GM23248 (cell line): ENCODE data around the gene ARSI. TPM values are rescaled to one million over a fixed set of nuclear protein-coding genes. Genes with fewer than 3 reads are reported as not detected.

Source experiments
- DNase-seq: peaks from one replicate; pipeline ENCODE4 v3.0.0-alpha.2; 2015
- H2AFZ ChIP-seq: fragments of 200-600 bp; sonication (generic); 2 replicates; pipeline ENCODE4 v1.6.1; 2016; ENCODE audit warnings: antibody characterized with exemption
- H3F3A ChIP-seq: fragments of 200-600 bp; sonication (generic); 2 replicates; pipeline ENCODE4 v1.6.1; 2016; ENCODE audit warnings: mild to moderate bottlenecking, antibody characterized with exemption, mixed run types; ENCODE audit not compliant: insufficient read depth
- H3K27ac ChIP-seq: fragments of 200-600 bp; sonication (generic); 2 replicates; pipeline ENCODE4 v1.5.1; 2016; ENCODE audit warnings: mild to moderate bottlenecking
- H3K27me3 ChIP-seq: fragments of 200-600 bp; sonication (generic); replicated peaks from 2 replicates; pipeline ENCODE4 v1.6.1; 2016; ENCODE audit warnings: mild to moderate bottlenecking; ENCODE audit not compliant: insufficient read depth
- H3K36me3 ChIP-seq: fragments of 200-600 bp; sonication (generic); 2 replicates; pipeline ENCODE4 v1.6.1; 2016; ENCODE audit warnings: low read depth, mild to moderate bottlenecking
- H3K4me1 ChIP-seq: fragments of 200-600 bp; sonication (generic); 2 replicates; pipeline ENCODE4 v1.6.1; 2016; ENCODE audit warnings: mild to moderate bottlenecking; ENCODE audit not compliant: insufficient read depth
- H3K4me2 ChIP-seq: fragments of 200-600 bp; sonication (generic); one replicate; pipeline ENCODE4 v1.6.1; 2016; ENCODE audit warnings: mild to moderate bottlenecking; ENCODE audit not compliant: unreplicated experiment
- H3K4me3 ChIP-seq: fragments of 200-600 bp; sonication (generic); 2 replicates; pipeline ENCODE4 v1.5.1; 2016; ENCODE audit warnings: mild to moderate bottlenecking
- H3K79me2 ChIP-seq: fragments of 200-600 bp; sonication (generic); 2 replicates; pipeline ENCODE4 v1.6.1; 2016; ENCODE audit warnings: mild to moderate bottlenecking; ENCODE audit not compliant: insufficient read depth
- H3K9ac ChIP-seq: fragments of 200-600 bp; sonication (generic); 2 replicates; pipeline ENCODE4 v1.6.1; 2016; ENCODE audit warnings: mild to moderate bottlenecking
- H3K9me2 ChIP-seq: fragments of 200-600 bp; sonication (generic); 2 replicates; pipeline ENCODE4 v1.6.1; 2016; ENCODE audit warnings: mixed run types, mild to moderate bottlenecking, moderate library complexity; ENCODE audit not compliant: insufficient read depth
- H3K9me3 ChIP-seq: fragments of 200-600 bp; sonication (generic); one replicate; pipeline ENCODE4 v1.6.1; 2017; ENCODE audit warnings: low read depth
- H4K20me1 ChIP-seq: fragments of 200-600 bp; sonication (generic); 2 replicates; pipeline ENCODE4 v1.6.0; 2016; ENCODE audit not compliant: insufficient read depth
- EZH2 ChIP-seq: fragments of 200-600 bp; sonication (generic); IDR thresholded peaks from 2 replicates; pipeline ENCODE4 v1.6.1; 2018; ENCODE audit warnings: antibody characterized with exemption, mild to moderate bottlenecking; ENCODE audit not compliant: insufficient read depth, poor library complexity, severe bottlenecking
- EZH2phosphoT487 ChIP-seq: fragments of 200-600 bp; sonication (generic); IDR thresholded peaks from 2 replicates; pipeline ENCODE4 v1.6.1; 2018; ENCODE audit warnings: antibody characterized with exemption, moderate library complexity, mild to moderate bottlenecking, low read depth; ENCODE audit not compliant: insufficient read depth
- WGBS, 2 experiments: methylation state at CpG; one replicate each; pipeline ENCODE4 v1.1.6; 2015 to 2017; ENCODE audit warnings: low lambda C conversion rate in 2 of 2, low coverage in 1 of 2; ENCODE audit errors: missing lambda C conversion rate in 2 of 2; 5-methylcytosine and 5-hydroxymethylcytosine counted together
- in situ Hi-C: fragments of 300-500 bp; cut with MboI; formaldehyde crosslinking; loops from 2 replicates; pipeline ENCODE4 v1.15.0; 2020
- polyA plus RNA-seq: library from polyadenylated mRNA; unstranded; fragments of >200 nt; fragmentation: Nextera tagmentation; extraction: Ambion mirVana; gene quantifications from 2 replicates; pipeline ENCODE4 v1.2.1, GENCODE V29; 2016
- total RNA-seq: library from RNA; depleted of rRNA; stranded (reverse); fragments of >200 nt; shearing (Covaris generic); gene quantifications from 2 replicates; pipeline ENCODE4 v1.2.3, GENCODE V29; 2014

The ARSI gene
- total and polyA plus RNA-seq, 2 experiments from 2014 or later, result 1.0 to 4.3 TPM

DNA sequence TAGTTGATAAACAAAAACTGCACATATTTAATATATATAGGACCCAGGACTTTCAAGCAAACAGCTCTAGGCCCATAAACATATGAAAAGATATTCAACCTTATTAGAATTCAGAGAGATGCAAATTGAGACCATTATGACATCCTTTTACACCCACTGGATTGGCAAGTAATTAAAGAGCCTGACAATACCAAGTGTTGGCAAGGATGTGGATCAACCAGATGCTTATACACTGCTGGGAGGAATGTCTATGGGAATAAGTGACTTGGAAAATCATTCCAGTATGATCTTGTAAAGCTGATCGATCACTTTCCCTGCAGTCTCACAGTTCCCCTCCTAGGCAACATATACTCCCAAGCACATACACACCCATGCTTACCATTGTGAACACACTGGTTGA lies 39.3 kb upstream of the ARSI start:
- Histone ChIP-seq H3K9me3 (no peaks in the 10 kb centered on the region), H3K4me2 (no peak overlapping the region), H3K4me1 (no peaks in the 10 kb centered on the region), H3K27me3 (no peaks in the 10 kb centered on the region), H3K36me3 (no peaks in the 10 kb centered on the region), H3K9ac (no peak overlapping the region), H3K79me2 (no peaks in the 10 kb centered on the region), H3K27ac (no peak overlapping the region), H2AFZ (no peak overlapping the region), H4K20me1 (no peaks in the 10 kb centered on the region), H3F3A (no peaks in the 10 kb centered on the region), H3K4me3 (no peak overlapping the region), H3K9me2 (no peaks in the 10 kb centered on the region)
- WGBS, 2 experiments, result 64 to 83% methylated on average over 1 of the region's 1 CpG
- in situ Hi-C loops, result no loop called here
- no peak for DNase-seq
- TF ChIP-seq EZH2phosphoT487 (no peak), EZH2 (no peak)

DNA sequence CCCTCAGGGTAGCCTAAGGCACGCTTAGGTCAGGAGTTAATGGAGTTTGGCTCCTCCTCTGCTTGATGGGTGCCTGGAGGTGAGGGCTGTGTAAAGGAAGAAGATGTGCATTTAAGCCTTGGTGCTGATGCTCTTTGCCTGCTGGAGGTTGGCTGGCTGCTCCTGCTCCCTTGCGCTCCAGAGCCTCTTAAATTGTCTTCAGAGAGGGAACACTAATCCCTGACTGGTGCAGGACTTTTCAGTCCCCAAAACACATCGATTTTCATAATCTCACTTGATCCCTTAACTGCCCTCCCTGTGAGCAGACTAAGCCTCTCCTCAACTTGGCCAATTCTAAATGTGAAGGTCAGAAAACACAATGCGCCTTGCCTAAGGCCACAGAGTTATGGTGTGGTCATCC lies 38.6 kb upstream of the ARSI start:
- Histone ChIP-seq H3K27me3 (no peaks in the 10 kb centered on the region), H3K9me3 (no peaks in the 10 kb centered on the region), H3K4me1 (no peaks in the 10 kb centered on the region), H4K20me1 (no peaks in the 10 kb centered on the region), H3K79me2 (no peaks in the 10 kb centered on the region), H2AFZ (no peak overlapping the region), H3K27ac (no peak overlapping the region), H3F3A (no peaks in the 10 kb centered on the region), H3K9ac (no peak overlapping the region), H3K36me3 (no peaks in the 10 kb centered on the region), H3K4me2 (no peak overlapping the region), H3K4me3 (no peak overlapping the region), H3K9me2 (no peaks in the 10 kb centered on the region)
- in situ Hi-C loops, result no loop called here
- TF ChIP-seq EZH2 (no peak), EZH2phosphoT487 (no peak)
- 58 to 71% methylated on average over 4 of the region's 4 CpGs for WGBS, 2 experiments
- DNase-seq, result no peak

DNA sequence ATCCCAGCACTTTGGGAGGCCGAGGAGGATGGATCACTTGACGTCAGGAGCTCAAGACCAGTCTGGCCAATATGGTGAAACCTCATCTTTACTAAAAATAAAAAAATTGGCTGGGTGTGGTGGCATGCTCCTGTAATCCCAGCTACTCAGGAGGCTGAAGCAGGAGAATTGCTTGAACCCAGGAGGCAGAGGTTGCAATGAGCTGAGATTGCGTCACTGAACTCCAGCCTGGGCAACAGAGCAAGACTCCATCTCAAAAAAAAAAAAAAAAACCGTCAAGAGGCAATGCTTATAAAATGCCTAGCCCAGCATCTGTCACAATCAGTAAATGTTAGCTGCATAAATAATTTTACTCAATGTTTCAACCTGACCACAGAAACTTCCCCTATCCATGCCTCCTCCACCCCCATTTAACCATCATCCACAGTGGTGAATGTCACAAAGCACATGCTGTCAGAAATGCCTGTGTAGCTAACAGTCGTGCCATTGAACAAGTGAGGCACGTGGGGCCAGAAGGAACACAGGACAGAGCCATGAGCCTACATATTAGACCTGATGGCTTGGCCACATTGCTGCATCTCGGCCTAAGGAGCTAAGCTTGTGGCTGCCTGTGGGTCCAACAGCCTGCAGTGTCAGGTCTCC lies 38.0 kb upstream of the ARSI start:
- WGBS, 2 experiments, result 76 to 78% methylated on average over 7 of the region's 7 CpGs
- H3K9ac ChIP-seq, result no peak overlapping the region
- H3F3A ChIP-seq, result no peaks in the 10 kb centered on the region
- no peaks in the 10 kb centered on the region for H3K79me2 ChIP-seq
- H3K9me2 ChIP-seq, result no peaks in the 10 kb centered on the region
- no peak overlapping the region for H3K4me3 ChIP-seq
- H3K36me3 ChIP-seq, result no peaks in the 10 kb centered on the region
- H3K27me3 ChIP-seq, result no peaks in the 10 kb centered on the region
- H3K9me3 ChIP-seq, result no peaks in the 10 kb centered on the region
- in situ Hi-C loops, result no loop called here
- no peak for TF ChIP-seq EZH2phosphoT487
- no peak for TF ChIP-seq EZH2
- H3K4me1 ChIP-seq, result no peaks in the 10 kb centered on the region
- no peak overlapping the region for H3K27ac ChIP-seq
- H2AFZ ChIP-seq, result no peak overlapping the region
- H4K20me1 ChIP-seq, result no peaks in the 10 kb centered on the region
- no peak for DNase-seq
- H3K4me2 ChIP-seq, result no peak overlapping the region

DNA sequence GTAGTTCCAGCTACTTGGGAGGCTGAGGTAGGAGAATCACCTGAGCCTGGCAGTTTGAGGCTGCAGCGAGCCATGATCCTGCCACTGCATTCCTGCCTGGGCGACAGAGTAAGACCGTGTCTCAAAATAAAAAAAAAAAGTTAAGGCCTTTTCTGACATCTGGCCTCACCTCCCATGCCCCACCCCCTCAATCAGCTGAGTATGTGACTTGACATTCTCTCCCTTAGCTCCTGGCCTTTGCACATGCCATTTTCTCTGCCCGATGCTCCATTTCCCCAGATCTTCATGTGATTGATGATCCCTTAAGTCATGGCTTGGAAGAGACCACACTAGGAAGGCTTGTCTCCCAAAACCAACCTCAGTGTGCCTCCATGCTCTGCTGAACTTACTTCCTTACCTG lies 37.1 kb upstream of the ARSI start:
- H2AFZ ChIP-seq, result no peak overlapping the region
- H3F3A ChIP-seq, result no peaks in the 10 kb centered on the region
- H3K9ac ChIP-seq, result no peak overlapping the region
- H3K9me3 ChIP-seq, result no peaks in the 10 kb centered on the region
- H4K20me1 ChIP-seq, result no peaks in the 10 kb centered on the region
- in situ Hi-C loops, result no loop called here
- no peak for DNase-seq
- 81 to 82% methylated on average over 4 of the region's 4 CpGs for WGBS, 2 experiments
- no peaks in the 10 kb centered on the region for H3K79me2 ChIP-seq
- H3K36me3 ChIP-seq, result no peaks in the 10 kb centered on the region
- H3K4me3 ChIP-seq, result no peak overlapping the region
- no peaks in the 10 kb centered on the region for H3K27me3 ChIP-seq
- H3K4me2 ChIP-seq, result no peak overlapping the region
- no peak for TF ChIP-seq EZH2
- no peak for TF ChIP-seq EZH2phosphoT487
- no peak overlapping the region for H3K27ac ChIP-seq
- H3K4me1 ChIP-seq, result no peaks in the 10 kb centered on the region
- H3K9me2 ChIP-seq, result no peaks in the 10 kb centered on the region

DNA sequence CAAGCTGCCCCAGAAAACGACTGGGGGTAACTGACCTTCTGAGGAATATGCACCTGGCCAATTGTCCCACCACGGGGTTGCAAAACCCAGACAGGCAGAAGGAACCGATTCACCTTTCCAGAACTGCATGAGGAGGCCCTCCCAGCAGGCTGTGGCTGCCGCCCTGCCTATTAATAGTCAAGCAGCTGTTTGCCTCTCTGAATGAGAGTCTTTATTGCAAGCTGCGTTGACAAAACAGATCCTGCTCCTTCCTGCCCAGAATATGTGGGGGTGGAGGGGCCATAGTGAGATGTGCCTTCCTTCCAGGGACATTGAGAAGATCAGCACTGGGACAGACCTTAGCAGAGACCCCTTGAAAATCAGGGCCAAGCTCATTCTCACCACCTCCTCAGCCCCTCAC lies 36.5 kb upstream of the ARSI start:
- H3F3A ChIP-seq, result no peaks in the 10 kb centered on the region
- H3K4me3 ChIP-seq, result no peak overlapping the region
- no peaks in the 10 kb centered on the region for H3K9me3 ChIP-seq
- H3K9ac ChIP-seq, result no peak overlapping the region
- DNase-seq, result no peak
- H3K27me3 ChIP-seq, result no peaks in the 10 kb centered on the region
- TF ChIP-seq EZH2 (no peak), EZH2phosphoT487 (no peak)
- H2AFZ ChIP-seq, result no peak overlapping the region
- H4K20me1 ChIP-seq, result no peaks in the 10 kb centered on the region
- 57 to 62% methylated on average over 5 of the region's 5 CpGs for WGBS, 2 experiments
- no peak overlapping the region for H3K27ac ChIP-seq
- H3K9me2 ChIP-seq, result no peaks in the 10 kb centered on the region
- in situ Hi-C loops, result no loop called here
- H3K36me3 ChIP-seq, result no peaks in the 10 kb centered on the region
- no peak overlapping the region for H3K4me2 ChIP-seq
- H3K4me1 ChIP-seq, result no peaks in the 10 kb centered on the region
- no peaks in the 10 kb centered on the region for H3K79me2 ChIP-seq
